A549 (cell line): Measurements from ENCODE around the gene PACSIN1.

Experiments
- EP300 ChIP-seq, 2 experiments: fragments of >200 bp; sonication (Bioruptor Twin); formaldehyde crosslinking; IDR thresholded peaks; 2 replicates in 1 of 2; 3 replicates in 1 of 2; pipeline ENCODE4 v1.6.1; 2016 to 2017
- FOXS1 ChIP-seq: fragments of 250-450 bp; sonication (Bioruptor Pico); IDR thresholded peaks from 2 replicates; pipeline ENCODE4 v1.5.0; 2020; ENCODE audit warnings: mild to moderate bottlenecking, moderate library complexity
- KDM5A ChIP-seq: fragments of 200-600 bp; sonication (generic); IDR thresholded peaks from 2 replicates; pipeline ENCODE4 v1.6.1; 2016; ENCODE audit warnings: antibody characterized with exemption, mild to moderate bottlenecking
- NR3C1 ChIP-seq: fragments of >200 bp; sonication (Bioruptor Twin); formaldehyde crosslinking; IDR thresholded peaks from 3 replicates; pipeline ENCODE4 v1.6.1; 2017
- TP53 ChIP-seq: fragments of 250-450 bp; sonication (Bioruptor Pico); IDR thresholded peaks from 2 replicates; pipeline ENCODE4 v1.5.0; 2021; ENCODE audit warnings: mild to moderate bottlenecking, moderate library complexity
- TF ChIP-seq, protein P1 (sequence below): fragments of >200 bp; sonication (Bioruptor Twin); formaldehyde crosslinking; IDR thresholded peaks from 3 replicates; pipeline ENCODE4 v1.5.1; 2016
- TF ChIP-seq, protein P2 (sequence below): IDR thresholded peaks from 2 replicates; pipeline ENCODE4 v1.6.1; 2012

DNA sequence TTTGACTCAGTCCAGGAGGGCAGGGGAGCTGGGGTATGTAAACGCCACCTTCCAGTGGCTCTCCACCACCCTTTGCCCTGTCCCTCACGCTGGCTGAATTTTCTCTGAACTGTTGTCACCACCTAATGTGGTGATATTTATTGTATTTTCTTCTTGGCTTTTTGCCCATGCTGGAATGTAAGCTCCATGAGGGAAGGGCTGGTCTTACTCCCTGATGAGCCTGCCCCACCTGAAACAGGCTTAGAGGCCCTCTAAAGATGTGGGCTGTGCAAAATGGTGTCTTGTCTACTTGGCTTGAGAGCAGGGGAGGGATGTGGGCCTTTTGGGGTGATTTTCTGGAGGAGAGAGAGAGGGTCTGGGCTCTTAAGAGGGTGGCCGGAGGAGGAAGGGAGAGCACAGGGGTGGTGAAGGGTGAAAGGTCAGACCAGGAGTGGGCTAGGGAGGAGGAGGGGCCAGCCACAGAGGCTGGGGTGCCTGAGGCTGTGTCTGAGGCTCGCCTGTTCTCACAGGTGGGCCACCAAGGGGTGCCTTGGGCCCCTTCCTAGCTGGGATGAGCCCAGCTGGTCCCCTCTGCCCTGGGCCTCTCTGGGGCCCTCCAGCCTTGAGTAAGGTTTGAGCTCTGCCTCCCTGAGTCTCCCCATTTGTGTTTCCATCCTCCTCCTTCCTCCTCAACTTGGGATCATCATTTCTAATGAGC lies 52.9 kb downstream of the PACSIN1 start:
- TF ChIP-seq, protein P1, sequence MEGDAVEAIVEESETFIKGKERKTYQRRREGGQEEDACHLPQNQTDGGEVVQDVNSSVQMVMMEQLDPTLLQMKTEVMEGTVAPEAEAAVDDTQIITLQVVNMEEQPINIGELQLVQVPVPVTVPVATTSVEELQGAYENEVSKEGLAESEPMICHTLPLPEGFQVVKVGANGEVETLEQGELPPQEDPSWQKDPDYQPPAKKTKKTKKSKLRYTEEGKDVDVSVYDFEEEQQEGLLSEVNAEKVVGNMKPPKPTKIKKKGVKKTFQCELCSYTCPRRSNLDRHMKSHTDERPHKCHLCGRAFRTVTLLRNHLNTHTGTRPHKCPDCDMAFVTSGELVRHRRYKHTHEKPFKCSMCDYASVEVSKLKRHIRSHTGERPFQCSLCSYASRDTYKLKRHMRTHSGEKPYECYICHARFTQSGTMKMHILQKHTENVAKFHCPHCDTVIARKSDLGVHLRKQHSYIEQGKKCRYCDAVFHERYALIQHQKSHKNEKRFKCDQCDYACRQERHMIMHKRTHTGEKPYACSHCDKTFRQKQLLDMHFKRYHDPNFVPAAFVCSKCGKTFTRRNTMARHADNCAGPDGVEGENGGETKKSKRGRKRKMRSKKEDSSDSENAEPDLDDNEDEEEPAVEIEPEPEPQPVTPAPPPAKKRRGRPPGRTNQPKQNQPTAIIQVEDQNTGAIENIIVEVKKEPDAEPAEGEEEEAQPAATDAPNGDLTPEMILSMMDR: no peak
- TF ChIP-seq KDM5A: no peak
- TF ChIP-seq TP53 (CRISPR knock-in tag): no peak
- TF ChIP-seq, protein P2, sequence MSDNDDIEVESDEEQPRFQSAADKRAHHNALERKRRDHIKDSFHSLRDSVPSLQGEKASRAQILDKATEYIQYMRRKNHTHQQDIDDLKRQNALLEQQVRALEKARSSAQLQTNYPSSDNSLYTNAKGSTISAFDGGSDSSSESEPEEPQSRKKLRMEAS: no peak
- no peak for TF ChIP-seq EP300 (IDR thresholded peaks at IDR 0.05)
- TF ChIP-seq NR3C1: no peak
- no peak for TF ChIP-seq FOXS1 (CRISPR knock-in tag)
